DMS53 (cell line): ENCODE data around the gene AGPAT3.

Source experiments
- DNase-seq: peaks from one replicate; lab custom pipeline; 2025; lab: John Stamatoyannopoulos, UW

The AGPAT3 gene

GRCh38 chr21:44020551-44020950 lies 155.5 kb downstream of the AGPAT3 start:
- DNase-seq: no peak

- no peak for DNase-seq
Observed at GRCh38 chr21:44021064-44021463, 156.0 kb downstream of the AGPAT3 start.

GRCh38 chr21:44024257-44024656 lies 159.2 kb downstream of the AGPAT3 start:
- DNase-seq: no peak

- DNase-seq: no peak
Observed at GRCh38 chr21:44024887-44025353, 159.9 kb downstream of the AGPAT3 start.

- DNase-seq: no peak
Observed at GRCh38 chr21:44027607-44028286, 162.7 kb downstream of the AGPAT3 start.

GRCh38 chr21:44028287-44028659 lies 163.2 kb downstream of the AGPAT3 start:
- DNase-seq: no peak

GRCh38 chr21:44029460-44030087 lies 164.6 kb downstream of the AGPAT3 start:
- no peak for DNase-seq

GRCh38 chr21:44035244-44035643 lies 170.2 kb downstream of the AGPAT3 start:
- DNase-seq: no peak
